NOMO-1 treated with dmso at 0.1 percent for 144 hours (cell line): Measurements from ENCODE around the gene YIPF1.
A peak's percentile ranks its signal among the peaks of the same experiment; 100 is the strongest.
"Not testable (repeated sequence)": the region's sequence is repeated elsewhere in the genome, so short reads cannot be mapped to it uniquely, and the experiment has no call there.

Experiments
- DNase-seq: peaks from one replicate; lab custom pipeline; 2025; ENCODE audit not compliant: unreplicated experiment; lab: John Stamatoyannopoulos, UW

Gene YIPF1

DNA sequence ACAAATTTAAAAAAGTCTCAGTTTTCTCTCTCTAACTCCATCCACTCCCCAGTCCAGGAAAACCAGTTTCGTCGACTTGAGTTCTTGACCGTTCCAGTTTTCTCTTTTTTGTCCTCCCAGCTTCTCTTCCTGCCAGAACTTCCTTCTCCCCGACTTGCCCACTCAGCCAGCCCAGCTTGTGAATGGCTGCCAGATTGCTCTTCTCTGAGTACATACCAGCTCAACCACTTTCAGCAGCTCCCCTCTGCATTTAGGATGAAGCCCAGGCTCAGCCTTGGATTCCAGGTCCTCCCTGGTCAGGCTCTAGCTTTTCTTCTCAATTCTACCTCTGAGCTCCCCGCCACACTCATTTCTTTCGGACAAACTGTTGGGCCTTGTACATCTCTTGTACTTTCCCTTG lies 5.8 kb upstream of the YIPF1 start:
- no peak for DNase-seq

DNA sequence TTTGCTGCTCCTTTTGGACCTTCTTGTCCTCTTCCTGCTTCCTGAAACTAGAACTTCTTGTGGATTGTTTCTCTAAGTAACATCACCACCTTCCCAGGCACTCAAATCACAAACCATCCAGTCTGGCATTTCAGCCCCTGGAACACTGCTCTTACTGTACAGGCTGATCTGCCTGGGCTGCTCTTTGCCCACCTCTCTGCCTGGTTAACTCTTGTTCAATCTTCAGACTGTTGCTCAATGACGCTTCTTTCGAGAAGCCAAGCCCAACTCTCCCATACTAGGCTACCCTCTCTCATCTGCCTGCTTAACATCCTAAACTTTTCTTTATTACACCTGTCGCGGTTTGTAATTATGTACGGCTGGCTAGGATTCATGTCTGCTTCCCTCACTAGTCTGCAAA lies 5.0 kb upstream of the YIPF1 start:
- no peak for DNase-seq

DNA sequence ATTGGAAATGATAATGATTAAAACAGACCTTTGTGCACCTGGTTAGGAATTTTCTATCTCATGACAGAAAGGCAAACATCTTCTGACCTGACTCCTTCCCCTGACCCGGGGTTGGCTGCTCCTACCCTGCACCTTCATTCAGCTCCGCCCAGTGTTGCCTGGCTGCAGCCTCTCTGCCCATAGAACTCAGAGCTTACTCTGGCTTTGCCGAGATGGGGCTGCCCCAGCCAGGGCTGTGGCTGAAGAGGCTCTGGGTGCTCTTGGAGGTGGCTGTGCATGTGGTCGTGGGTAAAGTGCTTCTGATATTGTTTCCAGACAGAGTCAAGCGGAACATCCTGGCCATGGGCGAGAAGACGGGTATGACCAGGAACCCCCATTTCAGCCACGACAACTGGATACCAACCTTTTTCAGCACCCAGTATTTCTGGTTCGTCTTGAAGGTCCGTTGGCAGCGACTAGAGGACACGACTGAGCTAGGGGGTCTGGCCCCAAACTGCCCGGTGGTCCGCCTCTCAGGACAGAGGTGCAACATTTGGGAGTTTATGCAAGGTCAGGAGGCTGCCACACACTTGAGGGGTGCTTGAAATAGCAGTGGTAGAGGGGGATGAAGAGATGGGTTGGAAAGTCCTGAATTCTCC lies 4.5 kb upstream of the YIPF1 start, which contains the start of gene DIO1:
DIO1 (plus strand) TSS at position 189 of the 638 bp plus-strand sequence; CDS start at position 213, 24 bp downstream.
- DNase-seq, result no peak

DNA sequence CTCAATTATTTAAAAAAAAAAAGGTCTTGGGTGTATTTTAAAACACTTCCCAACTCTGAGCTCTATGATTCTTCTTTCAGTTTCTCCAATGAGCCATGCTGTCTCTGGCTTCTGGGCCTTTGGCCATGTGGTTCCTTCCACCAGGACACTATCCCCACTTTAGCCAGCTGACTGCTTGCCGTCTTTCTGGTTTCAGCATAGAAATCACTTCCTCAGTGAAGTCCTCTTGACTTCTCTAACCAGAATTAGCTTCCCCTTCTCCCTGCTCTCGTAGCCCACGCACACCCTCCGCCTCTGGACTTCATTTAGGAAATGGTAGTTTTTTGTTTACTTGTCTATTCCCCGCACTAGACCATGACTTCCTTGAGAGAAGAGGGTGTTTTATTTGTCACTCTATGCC lies 3.3 kb upstream of the YIPF1 start:
- DNase-seq, result peak; percentile 22

DNA sequence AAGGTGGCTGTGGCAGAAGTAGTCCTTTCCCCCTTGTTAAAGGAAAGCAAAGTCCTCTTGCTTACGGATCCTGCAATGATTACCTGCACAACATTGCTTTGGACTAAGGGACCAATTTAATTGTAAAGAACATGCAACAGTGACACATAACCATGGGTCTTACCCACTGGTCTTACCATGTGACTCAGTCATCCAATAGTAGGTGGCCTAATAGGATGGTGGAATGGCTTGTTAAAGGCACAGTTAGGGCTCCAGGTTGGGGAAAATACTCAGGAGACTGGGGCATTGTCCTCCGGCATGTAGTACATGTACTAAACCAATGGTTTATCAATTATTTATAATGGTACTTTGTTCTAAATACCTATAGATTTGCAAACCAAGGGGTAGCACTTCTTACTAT lies 2.1 kb upstream of the YIPF1 start:
- no peak for DNase-seq

DNA sequence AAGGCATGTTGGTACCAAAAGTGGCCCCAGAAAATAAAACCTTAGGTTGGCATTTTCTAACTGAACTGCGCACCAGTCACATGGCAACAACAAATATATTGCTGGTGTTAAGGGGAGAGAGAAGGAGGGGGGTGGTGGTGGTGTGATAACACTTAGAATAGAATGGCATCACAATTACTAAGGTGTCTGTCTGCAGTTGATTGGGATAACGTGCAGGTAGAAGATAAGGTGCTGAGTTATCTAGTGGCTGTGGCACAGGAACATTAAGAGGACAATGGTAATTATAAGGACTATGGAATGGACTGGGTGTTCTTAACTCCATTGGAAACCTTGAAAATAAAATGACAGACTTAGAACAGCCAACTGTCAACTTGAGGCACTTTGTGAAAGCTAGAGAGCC lies 1.4 kb upstream of the YIPF1 start:
- DNase-seq, result no peak

DNA sequence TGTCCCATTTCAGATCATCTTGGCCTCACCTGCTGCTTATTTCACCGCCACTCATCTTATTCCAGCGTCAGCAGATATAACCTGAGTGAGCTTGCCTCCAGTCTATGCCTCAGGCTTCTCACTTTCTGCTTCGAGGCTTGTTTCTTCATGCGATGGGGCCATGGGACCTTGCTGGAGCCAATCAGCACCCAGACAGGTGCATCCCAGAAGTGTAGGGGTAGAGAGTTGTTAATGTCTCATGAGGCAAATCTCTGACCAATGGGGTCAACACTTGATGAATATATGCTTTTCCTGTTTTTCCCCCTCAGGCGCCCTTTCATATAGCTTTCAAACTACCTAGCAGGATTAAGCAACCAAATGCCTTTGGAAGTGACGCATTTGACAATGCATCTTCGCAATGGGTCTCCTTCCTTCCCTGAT lies 935 bp upstream of the YIPF1 start:
- no peak for DNase-seq

DNA sequence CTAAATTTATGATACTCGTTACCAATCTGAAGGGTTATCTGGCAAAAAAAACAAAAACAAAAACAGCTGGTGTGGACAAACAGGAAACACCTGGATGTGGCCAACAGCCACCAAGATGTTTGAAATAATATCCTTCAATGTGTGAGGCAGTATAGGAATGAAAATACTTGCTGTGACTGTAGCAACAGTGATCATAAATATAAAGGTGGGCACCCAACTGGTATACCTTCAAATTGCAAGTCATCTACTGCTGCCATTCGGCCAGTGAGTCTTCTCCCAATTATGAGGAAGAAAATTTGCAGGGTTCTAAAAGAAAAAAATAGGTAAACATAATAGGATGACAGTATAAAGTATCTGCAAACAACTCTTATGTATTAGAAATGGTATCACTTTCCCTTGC lies 916 bp downstream of the YIPF1 start:
- no peak for DNase-seq

DNA sequence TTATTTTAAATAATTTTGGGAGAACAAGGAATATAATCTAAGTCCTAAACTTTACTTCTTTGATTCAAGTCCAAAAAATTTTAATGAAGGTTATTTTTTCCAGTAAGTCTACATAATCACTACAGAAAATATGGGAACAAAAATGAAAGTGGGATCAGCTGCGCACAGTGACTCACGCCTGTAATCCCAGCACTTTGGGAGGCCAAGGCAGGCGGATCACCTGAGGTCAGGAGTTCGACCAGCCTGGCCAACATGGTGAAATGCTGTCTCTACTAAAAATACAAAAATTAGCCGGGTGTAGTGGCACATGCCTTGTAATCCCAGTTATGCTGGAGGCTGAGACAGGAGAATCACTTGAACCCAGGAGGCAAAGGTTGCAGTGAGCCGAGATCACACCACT lies 6.0 kb downstream of the YIPF1 start:
- not testable (repeated sequence) for DNase-seq

DNA sequence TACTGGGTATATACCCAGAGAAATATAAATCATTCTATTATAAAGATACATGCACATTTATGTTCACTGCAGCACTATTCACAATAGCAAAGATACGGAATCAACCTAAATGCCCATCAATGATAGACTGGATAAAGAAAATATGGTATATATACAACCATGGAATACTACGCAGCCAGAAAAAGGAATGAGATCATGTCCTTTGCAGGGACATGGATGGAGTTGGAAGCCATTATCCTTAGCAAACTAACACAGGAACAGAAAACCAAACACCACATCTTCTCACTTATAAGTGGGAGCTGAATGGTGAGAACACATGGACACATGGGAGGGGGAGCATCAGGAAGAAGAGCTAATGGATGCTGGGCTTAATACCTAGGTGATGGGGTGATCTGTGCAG lies 7.7 kb downstream of the YIPF1 start:
- DNase-seq, result not testable (repeated sequence)

DNA sequence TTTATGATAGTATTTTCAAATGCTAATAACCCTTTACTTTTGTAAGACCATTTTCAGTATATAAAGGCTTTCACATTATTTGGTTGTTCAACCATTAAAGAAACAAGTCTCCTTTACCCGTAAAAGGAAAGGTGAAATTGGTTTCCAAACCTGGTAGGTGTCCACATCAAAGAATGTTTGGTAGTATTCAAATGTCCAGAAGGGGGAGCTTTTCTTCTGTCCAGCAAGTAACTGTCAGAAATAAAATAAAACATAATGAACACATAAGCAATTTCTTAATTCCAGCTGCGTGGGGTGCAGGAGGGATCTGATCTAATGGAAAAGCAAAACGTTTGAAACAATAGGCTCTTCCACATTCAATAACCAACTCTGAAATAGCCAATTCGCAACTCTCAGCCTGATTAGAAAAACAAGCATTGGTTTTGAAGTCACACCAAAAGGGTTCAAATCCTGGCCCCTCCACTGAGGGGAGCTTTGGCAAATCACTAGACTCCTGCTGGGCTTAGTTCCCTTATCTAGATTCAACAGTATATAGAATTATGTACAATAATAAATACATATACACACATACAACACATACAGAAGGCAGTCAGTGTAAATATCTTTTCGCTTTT lies 11.0 kb downstream of the YIPF1 start:
- no peak for DNase-seq

DNA sequence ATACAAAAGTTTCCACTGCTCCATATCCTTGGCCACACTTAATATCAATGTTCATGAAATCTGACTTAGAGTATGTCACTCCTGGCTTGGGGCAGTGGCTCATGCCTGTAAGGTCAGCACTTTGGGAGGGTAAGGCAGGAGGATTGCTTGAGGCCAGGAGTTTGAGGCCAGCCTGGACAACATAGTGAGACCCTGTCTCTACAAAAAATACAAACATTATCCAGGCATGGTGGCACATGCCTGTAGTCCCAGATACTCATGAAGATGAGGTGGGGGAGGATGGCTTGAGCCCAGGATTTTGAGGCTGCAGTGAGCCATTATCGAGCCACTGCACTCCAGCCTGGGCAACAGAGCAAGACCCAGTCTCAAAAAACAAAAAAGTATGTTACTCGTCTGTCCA lies 14.4 kb downstream of the YIPF1 start:
- not testable (repeated sequence) for DNase-seq

DNA sequence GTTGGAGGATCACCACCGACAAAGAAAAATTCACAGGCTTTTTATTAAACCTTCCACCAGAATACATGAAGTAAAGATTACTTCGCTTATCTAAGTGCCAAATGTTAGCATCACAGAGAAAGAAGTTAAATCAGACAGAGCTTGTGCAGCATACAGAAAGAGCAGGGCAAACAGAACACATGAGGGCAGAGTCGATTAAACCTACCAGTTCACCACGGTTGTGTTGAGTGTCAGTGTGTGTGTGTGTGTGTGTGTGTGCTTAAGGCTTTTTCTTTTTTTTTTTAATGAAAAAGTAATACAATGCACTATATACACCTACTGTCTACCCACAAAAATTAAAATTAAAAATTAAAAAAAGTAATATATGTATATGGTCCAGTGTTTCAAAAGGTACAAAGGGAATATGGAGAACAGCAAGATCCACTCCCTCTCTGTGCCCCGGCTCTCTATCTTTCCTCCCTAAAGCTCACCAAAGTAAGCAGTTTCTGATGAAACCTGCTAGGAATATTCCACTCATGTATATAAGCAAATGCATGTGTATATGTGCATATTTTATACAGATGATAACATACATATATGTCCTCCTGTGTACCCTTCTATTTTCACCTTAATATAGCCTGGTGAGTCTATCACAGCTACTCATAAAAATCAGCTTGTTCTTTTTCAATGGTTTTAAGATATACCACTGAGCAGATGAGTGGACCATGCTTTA lies 17.7 kb downstream of the YIPF1 start:
- no peak for DNase-seq

DNA sequence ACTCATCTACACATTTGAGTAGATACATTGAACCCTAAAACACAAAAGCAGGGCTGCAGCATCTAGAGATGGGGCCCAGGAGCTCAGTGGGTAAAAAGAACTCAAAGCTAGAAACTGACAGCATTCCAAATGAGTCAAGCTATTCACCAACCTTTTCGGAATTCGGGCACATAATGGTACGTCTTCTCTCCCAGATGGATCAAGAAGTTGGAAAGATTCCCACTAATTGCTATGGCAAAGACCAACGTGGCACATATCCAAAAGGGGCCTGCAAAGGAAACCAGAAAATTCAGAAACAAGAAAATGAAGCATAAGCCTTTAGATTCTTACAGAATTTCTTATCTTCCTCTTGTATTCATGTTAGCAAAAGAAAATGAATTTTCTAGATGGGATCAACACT lies 18.4 kb downstream of the YIPF1 start:
- DNase-seq, result no peak

DNA sequence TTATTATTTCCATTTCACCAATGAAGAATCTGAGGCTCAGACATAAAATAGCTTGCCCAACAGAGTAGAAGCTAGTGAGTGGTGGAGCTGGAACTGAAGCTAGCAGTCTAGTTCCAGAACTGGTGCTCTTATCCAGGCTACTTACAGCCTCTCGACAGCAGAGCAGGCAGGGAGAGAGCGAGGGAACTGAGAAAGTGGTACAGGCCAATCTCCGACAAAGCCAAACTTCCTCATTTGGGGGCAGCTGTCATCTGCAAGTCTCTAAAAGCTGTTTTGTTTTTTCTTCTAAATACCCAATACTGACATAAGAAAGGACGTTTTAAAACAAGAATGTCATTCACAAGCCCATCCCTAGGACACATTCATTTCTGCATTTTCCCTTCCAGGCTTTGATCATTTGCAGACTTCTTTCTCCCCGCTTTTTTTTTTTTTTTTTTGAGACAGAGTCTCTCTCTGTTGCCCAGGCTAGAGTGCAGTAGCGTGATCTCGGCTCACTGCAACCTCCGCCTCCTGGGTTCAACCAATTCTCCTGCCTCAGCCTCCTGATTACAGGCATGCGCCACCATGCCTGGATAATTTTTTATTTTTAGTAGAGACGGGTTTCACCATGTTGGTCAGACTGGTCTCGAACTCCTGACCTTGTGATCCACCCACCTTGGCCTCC lies 20.0 kb downstream of the YIPF1 start:
- DNase-seq, result peak; percentile 48

DNA sequence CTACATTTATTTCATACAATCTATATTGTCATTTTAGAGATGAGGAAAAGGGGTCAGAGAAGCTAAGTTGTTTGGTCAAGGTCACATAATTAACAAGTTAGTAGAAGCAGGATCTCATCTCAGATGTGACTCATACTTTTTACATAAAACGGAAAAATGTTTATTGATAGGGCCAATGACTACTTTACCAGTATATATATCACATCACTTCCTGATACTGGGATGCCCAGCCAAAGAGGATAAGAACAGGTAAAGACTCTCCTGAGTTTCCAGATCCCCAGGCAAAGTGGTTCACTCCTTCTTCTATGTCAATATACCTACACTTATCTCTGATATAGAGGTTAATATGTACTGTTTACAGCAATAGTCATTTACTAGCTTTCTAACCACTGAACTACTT lies 21.0 kb downstream of the YIPF1 start:
- DNase-seq, result no peak

DNA sequence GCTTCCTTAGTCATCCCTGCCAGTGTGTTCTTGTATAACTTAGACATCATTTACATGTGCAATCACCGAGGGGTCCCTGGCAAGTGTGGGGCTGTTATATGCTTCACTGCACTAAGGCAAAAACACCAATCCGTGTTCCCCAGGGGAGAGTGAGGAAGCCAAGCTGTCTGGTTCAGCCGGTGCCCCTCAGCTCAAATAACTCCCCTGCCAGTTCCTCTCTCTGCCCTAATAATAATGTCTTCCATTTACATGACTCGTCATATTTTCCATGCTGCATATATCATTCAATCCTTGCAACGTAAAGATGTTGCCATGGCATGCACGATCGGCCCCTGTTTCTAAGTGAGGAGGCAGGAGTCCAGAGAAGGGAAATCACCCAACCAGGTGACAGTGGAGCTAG lies 27.1 kb downstream of the YIPF1 start:
- DNase-seq, result no peak

DNA sequence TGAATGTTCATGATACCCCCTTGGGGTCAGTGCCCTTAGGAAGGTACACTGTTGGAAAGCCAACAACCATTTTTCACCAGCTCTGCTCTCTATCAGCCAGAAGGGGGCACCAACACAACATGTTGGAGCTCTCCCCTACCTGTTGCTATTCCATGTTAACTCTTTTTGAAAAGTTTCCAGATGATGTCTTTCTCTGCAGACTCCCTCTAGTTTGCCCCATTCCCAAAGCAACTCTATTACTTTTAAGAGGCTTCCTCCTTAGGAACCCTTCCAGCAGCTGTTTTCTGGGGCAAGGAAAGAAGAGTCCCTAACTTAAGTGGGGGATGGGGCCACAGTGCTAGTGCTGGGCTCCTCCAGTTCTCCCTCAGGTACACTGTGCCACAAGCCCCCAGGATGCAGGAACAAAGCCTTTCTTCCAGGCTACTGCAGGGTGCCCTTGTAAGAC lies 28.6 kb downstream of the YIPF1 start:
- DNase-seq, result no peak

DNA sequence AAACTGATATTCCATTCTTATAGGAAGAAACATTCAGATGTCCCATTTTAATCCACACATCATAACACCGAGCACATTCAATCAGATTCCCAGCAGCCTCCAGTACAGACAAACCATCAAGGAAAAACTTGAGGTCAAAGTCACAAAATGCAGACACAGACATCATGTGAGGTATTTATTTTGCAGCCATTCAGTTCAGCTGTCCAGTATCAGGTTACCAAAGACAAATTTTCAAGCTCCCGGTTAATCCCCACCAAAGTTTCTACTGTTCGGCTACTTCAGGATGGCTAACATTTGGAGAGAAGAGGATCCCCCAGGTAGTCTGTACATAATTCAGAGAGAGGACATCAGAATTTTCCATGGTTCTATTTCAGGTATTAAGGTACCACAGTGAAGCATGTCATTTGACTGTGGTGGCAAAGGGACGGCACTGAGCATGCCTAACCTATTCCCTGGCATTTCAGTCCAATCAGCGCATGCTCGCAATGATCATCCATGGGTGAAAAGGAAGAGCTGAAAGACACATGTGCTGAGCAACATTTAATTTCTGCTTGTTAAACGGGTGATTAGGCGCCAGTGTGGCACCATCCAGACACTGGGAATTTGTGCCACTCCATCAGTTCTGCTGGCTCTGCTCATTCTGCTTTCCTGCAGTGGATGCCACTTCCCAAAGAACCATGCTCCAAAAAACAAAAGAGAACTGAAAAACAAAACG lies 37.9 kb downstream of the YIPF1 start:
- DNase-seq, result no peak

DNA sequence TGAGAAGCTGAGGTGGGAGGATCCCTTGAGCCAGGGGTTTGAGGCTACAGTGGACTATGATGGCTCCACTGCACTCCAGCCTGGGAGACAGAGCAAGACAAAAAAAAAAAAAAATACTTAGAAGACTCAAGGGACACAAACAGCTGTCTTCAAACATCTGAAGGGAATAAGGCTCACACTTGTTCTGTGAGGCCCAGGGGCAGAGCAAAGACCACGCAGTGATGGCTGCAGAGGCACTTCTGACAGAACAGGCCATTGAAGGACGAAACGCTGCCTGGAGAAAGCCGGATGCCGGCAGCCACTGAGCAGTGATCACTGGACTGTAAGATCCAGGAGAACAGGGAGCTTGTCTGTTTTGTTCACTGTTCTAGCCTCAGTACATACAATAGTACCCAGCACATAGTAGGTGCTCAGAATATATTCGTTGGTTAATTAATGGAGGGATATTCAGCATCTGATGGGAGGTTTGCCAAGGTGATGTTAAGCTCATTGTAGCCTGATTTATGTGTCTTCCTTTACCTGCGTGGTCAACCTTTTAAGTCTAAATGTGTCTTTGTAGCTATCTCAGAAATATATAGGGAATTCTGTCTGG lies 39.4 kb downstream of the YIPF1 start:
- DNase-seq, result no peak

DNA sequence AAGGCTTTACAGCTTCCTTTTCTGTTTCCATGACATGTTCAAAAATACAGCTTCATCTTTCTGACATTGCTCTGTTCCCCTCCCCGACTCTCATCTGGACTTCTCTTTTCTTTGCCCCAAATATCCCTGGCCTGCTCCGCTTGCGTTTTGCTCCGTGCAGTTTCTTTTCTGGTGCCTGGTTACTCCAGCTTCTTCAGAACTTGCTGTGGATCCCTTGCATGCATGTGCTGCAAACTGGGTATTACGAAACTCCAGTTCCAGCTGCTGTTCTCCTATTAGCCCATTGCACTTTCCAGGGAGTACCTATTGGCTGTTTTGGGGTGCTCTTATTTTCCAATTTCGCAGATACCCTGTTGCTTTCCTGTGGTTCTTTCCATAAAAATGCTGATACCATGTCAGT lies 41.6 kb downstream of the YIPF1 start:
- no peak for DNase-seq
